Heart left ventricle (tissue), 13 donors: ENCODE data around the gene TBC1D32.

ENCODE experiments used
- POLR2A ChIP-seq, 2 donors: fragments of 450-650 bp; IDR thresholded peaks; one replicate each; pipeline ENCODE4 v1.6.1; 2017; ENCODE audit warnings: antibody characterized with exemption in 2 of 2, mild to moderate bottlenecking in 2 of 2, moderate library complexity in 2 of 2
- TF ChIP-seq, protein P1 (sequence below), 12 donors: fragments of 200-600 bp; sonication (generic) in 4 of 12; IDR thresholded peaks; one replicate each; pipeline versions ENCODE4 v1.5.0 to v1.8.0; 2018 to 2022; ENCODE audit warnings: antibody characterized with exemption in 12 of 12, mild to moderate bottlenecking in 5 of 12
- donor health status: ischemic (EF 13 %, LVEDD 7.1; RV severe dilation, severe dysfunction).
- donor health status: DM: no; HTN: yes; CAD: no.
- donor health status: DM: no; HTN: no; CAD: no.
- donor health status: ischemic (EF 25% LVEDD 6.9; RV normal size, moderate dysfunction).
- donor health status: ischemic (EF 25% LVEDD 5.7; RV mildly dilated, moderate dysfunction).
- donor health status: ischemic (EF 35%, LVEDD 5.7; RV mildly dilated, moderate dysfunction).
- donor health status: nonischemic (EF 11% LVEDD 7.7; RV severe dilation, severe dysfunction).
- donor health status: DM: yes; HTN: yes; CAD: no.
- donor health status: PGD.
- donor health status: ischemic (EF 29% LVEDD 5.4; RV normal size, mild dysfunction).
- donor health status: nonischemic (EF 23%, LVEDD 6.1; RV moderate dilation, normal function).

DNA sequence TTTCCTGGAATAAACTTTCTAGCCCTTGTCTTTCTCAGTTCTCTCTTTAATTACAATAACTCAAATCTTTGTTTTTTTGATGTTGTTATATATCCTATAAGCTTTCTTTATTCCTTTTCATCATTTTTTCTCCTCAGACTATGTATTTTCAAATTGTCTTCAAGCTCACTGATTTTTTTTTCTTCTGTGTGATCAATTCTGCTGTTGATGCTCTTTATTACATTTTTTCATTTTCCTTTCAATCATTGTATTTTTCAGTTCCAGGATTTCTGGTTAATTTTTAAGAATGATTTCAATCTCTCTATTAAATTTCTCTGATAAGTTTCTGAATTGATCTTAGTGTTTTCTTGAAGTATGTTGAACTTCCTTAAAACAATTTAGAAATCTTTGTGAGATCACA lies 209.7 kb downstream of the TBC1D32 start:
- no peak for TF ChIP-seq POLR2A (IDR thresholded peaks at IDR 0.05)
- TF ChIP-seq, protein P1, sequence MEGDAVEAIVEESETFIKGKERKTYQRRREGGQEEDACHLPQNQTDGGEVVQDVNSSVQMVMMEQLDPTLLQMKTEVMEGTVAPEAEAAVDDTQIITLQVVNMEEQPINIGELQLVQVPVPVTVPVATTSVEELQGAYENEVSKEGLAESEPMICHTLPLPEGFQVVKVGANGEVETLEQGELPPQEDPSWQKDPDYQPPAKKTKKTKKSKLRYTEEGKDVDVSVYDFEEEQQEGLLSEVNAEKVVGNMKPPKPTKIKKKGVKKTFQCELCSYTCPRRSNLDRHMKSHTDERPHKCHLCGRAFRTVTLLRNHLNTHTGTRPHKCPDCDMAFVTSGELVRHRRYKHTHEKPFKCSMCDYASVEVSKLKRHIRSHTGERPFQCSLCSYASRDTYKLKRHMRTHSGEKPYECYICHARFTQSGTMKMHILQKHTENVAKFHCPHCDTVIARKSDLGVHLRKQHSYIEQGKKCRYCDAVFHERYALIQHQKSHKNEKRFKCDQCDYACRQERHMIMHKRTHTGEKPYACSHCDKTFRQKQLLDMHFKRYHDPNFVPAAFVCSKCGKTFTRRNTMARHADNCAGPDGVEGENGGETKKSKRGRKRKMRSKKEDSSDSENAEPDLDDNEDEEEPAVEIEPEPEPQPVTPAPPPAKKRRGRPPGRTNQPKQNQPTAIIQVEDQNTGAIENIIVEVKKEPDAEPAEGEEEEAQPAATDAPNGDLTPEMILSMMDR (IDR thresholded peaks at IDR 0.05): no peak
